Gastroesophageal sphincter (tissue), 4 donors: Measurements from ENCODE around the gene LYPLAL1. TPM values are rescaled to one million over a fixed set of nuclear protein-coding genes. Genes with fewer than 3 reads are reported as not detected.

Experiments
- ATAC-seq: fragments of 150-250 bp; one replicate; pipeline ENCODE4 v1.9.1; 2016; ENCODE audit warnings: mild to moderate bottlenecking, moderate library complexity
- H3K27ac ChIP-seq, 4 donors: fragments of 200-600 bp; sonication (generic) in 3 of 4; 1 replicate in 3 of 4; 2 replicates in 1 of 4; pipeline ENCODE4 v1.5.1; 2016 to 2019
- H3K27me3 ChIP-seq: fragments of 200-600 bp; sonication (generic); one replicate; pipeline ENCODE4 v1.5.1; 2019
- H3K36me3 ChIP-seq, 2 donors: fragments of 200-600 bp; sonication (generic); one replicate each; pipeline ENCODE4 v1.5.1; 2019; ENCODE audit warnings: control low read depth in 1 of 2
- H3K4me1 ChIP-seq, 3 donors: fragments of 200-600 bp; sonication (generic); 1 replicate in 2 of 3; 2 replicates in 1 of 3; pipeline ENCODE4 v1.5.1; 2016 to 2019; ENCODE audit warnings: control low read depth in 2 of 3
- H3K4me3 ChIP-seq, 2 donors: fragments of 200-600 bp; sonication (generic); one replicate each; pipeline ENCODE4 v1.5.1; 2019; ENCODE audit warnings: mild to moderate bottlenecking in 1 of 2, moderate library complexity in 1 of 2
- H3K9me3 ChIP-seq, 3 donors: fragments of 200-600 bp; sonication (generic); one replicate each; pipeline ENCODE4 v1.5.1; 2017 to 2019; ENCODE audit warnings: control low read depth in 2 of 3
- EP300 ChIP-seq: sonication (generic); formaldehyde crosslinking; IDR thresholded peaks from one replicate; pipeline ENCODE4 v1.6.1; 2017; ENCODE audit warnings: antibody characterized with exemption, mild to moderate bottlenecking
- POLR2A ChIP-seq, 2 donors: fragments of 450-650 bp; IDR thresholded peaks; one replicate each; pipeline ENCODE4 v1.6.1; 2017; ENCODE audit warnings: antibody characterized with exemption in 2 of 2, mild to moderate bottlenecking in 2 of 2, moderate library complexity in 1 of 2
- POLR2AphosphoS5 ChIP-seq: sonication (generic); formaldehyde crosslinking; IDR thresholded peaks from one replicate; pipeline ENCODE4 v1.6.1; 2017; ENCODE audit warnings: antibody characterized with exemption
- WGBS, 2 donors: methylation state at CpG; one replicate each; pipeline ENCODE4 v1.1.5; 2018; ENCODE audit warnings: low coverage in 1 of 2; 5-methylcytosine and 5-hydroxymethylcytosine counted together
- total RNA-seq, 4 donors: library from RNA; depleted of rRNA; stranded (reverse); fragments of >200 nt; gene quantifications; one replicate each; pipeline ENCODE4 v1.1.0, GENCODE V29; 2016
- TF ChIP-seq, protein P1 (sequence below), 4 experiments: fragments of 200-600 bp in 2 of 4; fragments of 450-650 bp in 2 of 4; sonication (generic) in 1 of 4; IDR thresholded peaks; one replicate each; pipeline ENCODE4 v1.5.1; 2017 to 2019; ENCODE audit warnings: antibody characterized with exemption in 4 of 4, mild to moderate bottlenecking in 2 of 4, moderate library complexity in 2 of 4

Gene LYPLAL1
- total RNA-seq, 4 donors from 2014 or later: 16.3 to 29.5 (median 18.5) TPM

DNA sequence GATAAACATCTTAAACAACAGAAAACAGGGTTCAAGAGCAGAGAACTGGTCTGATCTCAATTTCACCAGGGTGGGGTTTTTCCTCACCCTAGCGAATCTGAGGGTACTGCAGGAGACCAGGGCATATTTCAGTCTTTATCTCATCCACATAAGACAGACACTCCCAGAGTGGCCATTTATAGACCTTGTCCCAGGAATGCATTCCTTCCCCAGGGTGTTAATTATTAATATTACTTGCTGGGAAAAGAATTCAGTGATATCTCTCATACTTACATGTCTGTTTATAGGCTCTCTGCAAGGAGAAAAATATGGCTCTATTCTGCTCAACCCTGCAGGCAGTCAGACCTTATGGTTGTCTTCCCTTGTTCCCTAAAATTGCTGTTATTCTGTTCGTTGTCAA lies 84.1 kb downstream of the LYPLAL1 start:
- Histone ChIP-seq H3K36me3 (no peaks in the 10 kb centered on the region), H3K4me3 (no peak overlapping the region), H3K27me3 (no peaks in the 10 kb centered on the region), H3K9me3 (peaks cover 0 to 7% (median 0%) of the 10 kb centered on the region in 3 donors), H3K4me1 (no peaks in the 10 kb centered on the region), H3K27ac (no peak overlapping the region)
- no peak for ATAC-seq
- WGBS, 2 donors: 42 to 44% methylated on average over 2 of the region's 2 CpGs
- TF ChIP-seq POLR2A (IDR thresholded peaks at IDR 0.05) (no peak), POLR2AphosphoS5 (no peak), EP300 (no peak)
- TF ChIP-seq, protein P1, sequence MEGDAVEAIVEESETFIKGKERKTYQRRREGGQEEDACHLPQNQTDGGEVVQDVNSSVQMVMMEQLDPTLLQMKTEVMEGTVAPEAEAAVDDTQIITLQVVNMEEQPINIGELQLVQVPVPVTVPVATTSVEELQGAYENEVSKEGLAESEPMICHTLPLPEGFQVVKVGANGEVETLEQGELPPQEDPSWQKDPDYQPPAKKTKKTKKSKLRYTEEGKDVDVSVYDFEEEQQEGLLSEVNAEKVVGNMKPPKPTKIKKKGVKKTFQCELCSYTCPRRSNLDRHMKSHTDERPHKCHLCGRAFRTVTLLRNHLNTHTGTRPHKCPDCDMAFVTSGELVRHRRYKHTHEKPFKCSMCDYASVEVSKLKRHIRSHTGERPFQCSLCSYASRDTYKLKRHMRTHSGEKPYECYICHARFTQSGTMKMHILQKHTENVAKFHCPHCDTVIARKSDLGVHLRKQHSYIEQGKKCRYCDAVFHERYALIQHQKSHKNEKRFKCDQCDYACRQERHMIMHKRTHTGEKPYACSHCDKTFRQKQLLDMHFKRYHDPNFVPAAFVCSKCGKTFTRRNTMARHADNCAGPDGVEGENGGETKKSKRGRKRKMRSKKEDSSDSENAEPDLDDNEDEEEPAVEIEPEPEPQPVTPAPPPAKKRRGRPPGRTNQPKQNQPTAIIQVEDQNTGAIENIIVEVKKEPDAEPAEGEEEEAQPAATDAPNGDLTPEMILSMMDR (IDR thresholded peaks at IDR 0.05): no peak

DNA sequence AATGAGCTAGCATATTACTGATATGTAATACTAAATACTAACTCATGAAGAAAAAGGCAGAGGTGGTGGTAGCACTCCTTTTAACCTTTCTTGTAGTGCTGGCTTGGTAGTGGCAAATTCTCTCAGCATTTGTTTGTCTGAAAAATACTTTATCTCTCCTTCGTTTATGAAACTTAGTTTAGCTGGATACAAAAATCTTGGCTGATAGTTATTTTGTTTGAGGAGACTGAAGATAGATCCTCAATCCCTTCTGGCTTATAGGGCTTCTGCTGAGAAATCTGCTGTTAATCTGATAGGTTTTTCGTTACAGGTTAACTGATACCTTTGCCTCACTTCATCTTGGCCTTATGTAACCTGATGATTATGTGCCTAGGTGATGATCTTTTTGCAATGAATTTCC lies 87.8 kb downstream of the LYPLAL1 start:
- no peak overlapping the region for H3K27ac ChIP-seq
- TF ChIP-seq EP300: no peak
- TF ChIP-seq, protein P1 (IDR thresholded peaks at IDR 0.05): no peak
- TF ChIP-seq POLR2AphosphoS5: no peak
- WGBS, 2 donors: 56 to 96% methylated on average over 2 of the region's 2 CpGs
- no peaks in the 10 kb centered on the region for H3K27me3 ChIP-seq
- peaks cover 0 to 7% (median 0%) of the 10 kb centered on the region in 3 donors for H3K9me3 ChIP-seq
- H3K36me3 ChIP-seq: no peaks in the 10 kb centered on the region
- H3K4me3 ChIP-seq: no peak overlapping the region
- peaks cover 0 to 5% (median 0%) of the 10 kb centered on the region in 3 donors for H3K4me1 ChIP-seq
- ATAC-seq: no peak
